ENCODE results near the gene IRAK2.
A peak's percentile ranks its signal among the peaks of the same experiment; 100 is the strongest.
"Not testable (repeated sequence)": the region's sequence is repeated elsewhere in the genome, so short reads cannot be mapped to it uniquely, and the experiment has no call there.

IRAK2 gene

GRCh38 chr3:10249833-10250232, 85.1 kb downstream of the IRAK2 start:
- no peak for DNase-seq (ENCODE audit: low read depth, low spot score)

GRCh38 chr3:10251006-10251405, 86.3 kb downstream of the IRAK2 start:
- no peak for DNase-seq (ENCODE audit: low read depth, low spot score)

- DNase-seq (ENCODE audit: low read depth, low spot score), result no peak
Measured at GRCh38 chr3:10253731-10254130, 89.0 kb downstream of the IRAK2 start.

GRCh38 chr3:10255835-10256234, 91.1 kb downstream of the IRAK2 start:
- DNase-seq (ENCODE audit: low read depth, low spot score), result no peak

- no peak for DNase-seq (ENCODE audit: low read depth, low spot score)
Measured at GRCh38 chr3:10259036-10259435, 94.3 kb downstream of the IRAK2 start.

GRCh38 chr3:10259798-10260197, 95.1 kb downstream of the IRAK2 start:
- DNase-seq (ENCODE audit: low read depth, low spot score), result no peak

GRCh38 chr3:10260211-10260701, 95.5 kb downstream of the IRAK2 start:
- no peak for DNase-seq (ENCODE audit: low read depth, low spot score)

GRCh38 chr3:10262027-10262426, 97.3 kb downstream of the IRAK2 start:
- no peak for DNase-seq (ENCODE audit: low read depth, low spot score)

GRCh38 chr3:10263646-10264363, 99.1 kb downstream of the IRAK2 start:
- DNase-seq (ENCODE audit: low read depth, low spot score), result peak; percentile 88

GRCh38 chr3:10265833-10266232, 101.1 kb downstream of the IRAK2 start:
- DNase-seq (ENCODE audit: low read depth, low spot score), result no peak

- not testable (repeated sequence) for DNase-seq (ENCODE audit: low read depth, low spot score)
Measured at GRCh38 chr3:10266936-10267335, 102.2 kb downstream of the IRAK2 start.

- no peak for DNase-seq (ENCODE audit: low read depth, low spot score)
Measured at GRCh38 chr3:10268116-10268515, 103.4 kb downstream of the IRAK2 start.

- DNase-seq (ENCODE audit: low read depth, low spot score), result no peak
Measured at GRCh38 chr3:10268930-10269329, 104.2 kb downstream of the IRAK2 start.

- DNase-seq (ENCODE audit: low read depth, low spot score), result no peak
Measured at GRCh38 chr3:10269443-10269842, 104.7 kb downstream of the IRAK2 start.

GRCh38 chr3:10272476-10272875, 107.8 kb downstream of the IRAK2 start:
- DNase-seq (ENCODE audit: low read depth, low spot score), result not testable (repeated sequence)

- no peak for DNase-seq (ENCODE audit: low read depth, low spot score)
Measured at GRCh38 chr3:10272977-10273376, 108.3 kb downstream of the IRAK2 start.

GRCh38 chr3:10273702-10274305, 109.1 kb downstream of the IRAK2 start:
- no peak for DNase-seq (ENCODE audit: low read depth, low spot score)

GRCh38 chr3:10274601-10275000, 109.9 kb downstream of the IRAK2 start:
- no peak for DNase-seq (ENCODE audit: low read depth, low spot score)

- DNase-seq (ENCODE audit: low read depth, low spot score), result no peak
Measured at GRCh38 chr3:10277115-10277625, 112.5 kb downstream of the IRAK2 start.

- no peak for DNase-seq (ENCODE audit: low read depth, low spot score)
Measured at GRCh38 chr3:10278501-10278900, 113.8 kb downstream of the IRAK2 start.

GRCh38 chr3:10279384-10280176, 114.9 kb downstream of the IRAK2 start:
- no peak for DNase-seq (ENCODE audit: low read depth, low spot score)

GRCh38 chr3:10280177-10280529, 115.4 kb downstream of the IRAK2 start:
- no peak for DNase-seq (ENCODE audit: low read depth, low spot score)

Data from ELF-1 (cell line).